Omental fat pad (tissue), 4 donors: ENCODE results near the gene SP140. TPM values are rescaled to one million over a fixed set of nuclear protein-coding genes. Genes with fewer than 3 reads are reported as not detected.
"Not testable (repeated sequence)": the region's sequence is repeated elsewhere in the genome, so short reads cannot be mapped to it uniquely, and the experiment has no call there.

Experiments used
- ATAC-seq: fragments of 150-250 bp; one replicate; pipeline ENCODE4 v1.9.1; 2016; ENCODE audit warnings: mild to moderate bottlenecking, moderate library complexity; ENCODE audit not compliant: low FRiP score
- DNase-seq: peaks from one replicate; pipeline ENCODE4 v3.0.0-alpha.2; 2019; ENCODE audit warnings: low spot score
- total RNA-seq, 4 donors: library from RNA; depleted of rRNA; stranded (reverse); fragments of >200 nt; gene quantifications; one replicate each; pipeline ENCODE4 v1.1.0, GENCODE V29; 2016
- TF ChIP-seq, protein P1 (sequence below), 3 donors: fragments of 450-650 bp; IDR thresholded peaks; one replicate each; pipeline ENCODE4 v1.5.1; 2016 to 2017; ENCODE audit warnings: antibody characterized with exemption in 3 of 3, mild to moderate bottlenecking in 3 of 3, moderate library complexity in 2 of 3

The SP140 gene
- total RNA-seq, 4 donors from 2014 or later, result 2.1 to 9.7 (median 5.4) TPM

DNA sequence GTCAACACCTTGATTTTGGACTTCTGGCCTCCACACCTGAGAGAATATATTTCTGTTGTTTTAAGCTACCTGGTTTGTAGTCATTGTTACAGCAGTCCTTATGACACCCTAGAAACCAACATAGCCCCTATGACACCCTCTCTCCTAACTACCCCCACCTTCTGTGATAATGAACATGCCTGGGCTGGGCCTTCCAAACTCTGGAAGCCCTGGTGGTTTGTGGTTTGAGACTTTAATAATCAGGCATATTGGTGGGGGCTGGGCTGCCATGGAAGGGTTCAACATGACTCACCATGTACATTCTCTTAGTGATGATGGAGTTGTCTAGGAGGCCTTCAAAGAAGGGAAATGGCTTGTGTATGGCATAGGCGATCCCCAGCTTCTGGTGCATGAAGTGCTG, 9.0 kb upstream of the SP140 start:
- DNase-seq (no peak), ATAC-seq (no peak)
- TF ChIP-seq, protein P1, sequence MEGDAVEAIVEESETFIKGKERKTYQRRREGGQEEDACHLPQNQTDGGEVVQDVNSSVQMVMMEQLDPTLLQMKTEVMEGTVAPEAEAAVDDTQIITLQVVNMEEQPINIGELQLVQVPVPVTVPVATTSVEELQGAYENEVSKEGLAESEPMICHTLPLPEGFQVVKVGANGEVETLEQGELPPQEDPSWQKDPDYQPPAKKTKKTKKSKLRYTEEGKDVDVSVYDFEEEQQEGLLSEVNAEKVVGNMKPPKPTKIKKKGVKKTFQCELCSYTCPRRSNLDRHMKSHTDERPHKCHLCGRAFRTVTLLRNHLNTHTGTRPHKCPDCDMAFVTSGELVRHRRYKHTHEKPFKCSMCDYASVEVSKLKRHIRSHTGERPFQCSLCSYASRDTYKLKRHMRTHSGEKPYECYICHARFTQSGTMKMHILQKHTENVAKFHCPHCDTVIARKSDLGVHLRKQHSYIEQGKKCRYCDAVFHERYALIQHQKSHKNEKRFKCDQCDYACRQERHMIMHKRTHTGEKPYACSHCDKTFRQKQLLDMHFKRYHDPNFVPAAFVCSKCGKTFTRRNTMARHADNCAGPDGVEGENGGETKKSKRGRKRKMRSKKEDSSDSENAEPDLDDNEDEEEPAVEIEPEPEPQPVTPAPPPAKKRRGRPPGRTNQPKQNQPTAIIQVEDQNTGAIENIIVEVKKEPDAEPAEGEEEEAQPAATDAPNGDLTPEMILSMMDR (IDR thresholded peaks at IDR 0.05), result no peak

DNA sequence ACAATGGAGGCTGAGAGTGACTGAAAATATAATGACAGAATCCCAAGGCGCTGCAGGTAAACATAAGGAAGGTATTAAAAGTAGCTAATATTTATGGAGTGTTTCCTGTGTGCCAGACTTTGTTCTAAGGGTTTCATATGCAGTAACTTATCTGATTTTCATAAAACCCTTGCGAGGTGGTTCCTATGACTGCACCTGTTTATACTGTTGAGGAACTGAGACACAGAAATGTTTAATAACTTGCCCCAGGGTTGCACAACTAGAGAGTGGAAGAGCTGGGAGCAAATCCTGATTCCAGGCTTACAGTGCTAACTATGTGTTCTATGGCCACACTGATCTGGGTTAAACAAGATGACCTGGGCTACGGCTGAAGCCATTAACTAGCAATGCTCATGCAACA, 8.1 kb upstream of the SP140 start:
- ATAC-seq (no peak), DNase-seq (no peak)
- TF ChIP-seq, protein P1 (IDR thresholded peaks at IDR 0.05), result no peak

DNA sequence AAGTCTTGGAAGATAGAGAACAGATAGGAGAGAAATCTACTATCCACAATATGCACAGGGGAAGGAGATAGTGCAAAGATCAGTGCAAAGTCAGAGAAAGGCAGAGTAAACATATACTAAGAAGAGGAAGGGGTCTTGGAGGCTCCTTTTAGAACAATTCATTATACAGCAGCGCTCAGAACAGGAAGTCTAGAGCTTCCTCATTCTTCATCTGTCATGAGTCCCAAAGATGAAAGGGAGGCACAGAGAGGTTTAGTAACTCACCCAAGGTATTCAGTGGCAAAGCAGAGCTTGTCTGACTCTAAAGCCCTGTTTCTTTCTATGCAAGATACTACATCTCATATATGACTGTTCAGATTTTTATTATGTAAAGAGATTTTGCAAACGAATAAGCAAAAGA, 7.1 kb upstream of the SP140 start:
- TF ChIP-seq, protein P1 (IDR thresholded peaks at IDR 0.05), result no peak
- no peak for DNase-seq
- no peak for ATAC-seq

DNA sequence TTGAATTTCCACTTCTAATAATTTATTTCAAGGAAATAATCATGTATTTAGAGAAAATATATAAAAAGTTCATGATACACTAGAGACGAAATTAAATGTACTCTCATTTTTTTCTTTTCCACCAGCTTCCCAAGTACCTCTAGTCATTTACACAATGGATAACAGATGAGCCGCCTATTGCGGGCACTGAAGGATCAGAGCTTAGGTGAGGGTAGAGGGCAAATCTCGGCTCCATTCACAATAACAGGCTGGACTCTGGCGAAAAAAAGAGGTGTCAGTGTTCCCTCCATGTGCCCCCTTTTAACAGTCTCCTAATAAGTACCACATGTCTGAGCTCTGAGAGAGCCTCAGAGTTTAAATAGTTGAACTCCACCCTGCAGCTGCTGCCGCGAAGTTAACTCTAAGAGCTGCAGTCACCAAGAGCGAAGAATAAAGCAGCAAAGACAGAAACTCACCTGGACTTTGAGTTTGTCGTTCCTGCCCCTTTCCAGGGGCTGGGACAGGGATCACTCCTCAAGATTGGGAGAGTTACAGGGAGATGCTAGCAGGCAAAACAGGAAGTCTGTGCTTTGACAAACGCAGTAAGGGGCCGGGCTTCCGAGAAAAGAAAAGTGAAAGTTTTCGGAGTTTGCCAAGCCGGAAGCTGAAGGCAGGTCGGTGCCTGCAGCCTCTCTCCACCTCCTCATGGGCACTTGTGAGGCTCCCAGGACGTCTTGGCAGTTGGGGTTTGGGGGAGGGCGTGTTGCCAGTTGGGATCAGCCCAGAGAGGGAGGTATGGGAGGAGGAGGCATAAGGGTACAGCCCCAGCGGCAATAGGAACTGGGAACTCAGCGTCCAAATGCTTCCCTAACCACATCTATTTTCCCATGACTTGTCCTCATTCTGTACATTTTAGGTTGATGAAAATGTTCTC, 5.9 kb upstream of the SP140 start, which contains the start of gene SP110:
Gene SP110 (minus strand): TSS at position 566 of the 913 bp plus-strand sequence. CDS start 3,057 bp downstream, outside the sequence.
- DNase-seq, result peak; percentile 26
- peak; percentile 92 for ATAC-seq
- TF ChIP-seq, protein P1 (IDR thresholded peaks at IDR 0.05), result no peak

DNA sequence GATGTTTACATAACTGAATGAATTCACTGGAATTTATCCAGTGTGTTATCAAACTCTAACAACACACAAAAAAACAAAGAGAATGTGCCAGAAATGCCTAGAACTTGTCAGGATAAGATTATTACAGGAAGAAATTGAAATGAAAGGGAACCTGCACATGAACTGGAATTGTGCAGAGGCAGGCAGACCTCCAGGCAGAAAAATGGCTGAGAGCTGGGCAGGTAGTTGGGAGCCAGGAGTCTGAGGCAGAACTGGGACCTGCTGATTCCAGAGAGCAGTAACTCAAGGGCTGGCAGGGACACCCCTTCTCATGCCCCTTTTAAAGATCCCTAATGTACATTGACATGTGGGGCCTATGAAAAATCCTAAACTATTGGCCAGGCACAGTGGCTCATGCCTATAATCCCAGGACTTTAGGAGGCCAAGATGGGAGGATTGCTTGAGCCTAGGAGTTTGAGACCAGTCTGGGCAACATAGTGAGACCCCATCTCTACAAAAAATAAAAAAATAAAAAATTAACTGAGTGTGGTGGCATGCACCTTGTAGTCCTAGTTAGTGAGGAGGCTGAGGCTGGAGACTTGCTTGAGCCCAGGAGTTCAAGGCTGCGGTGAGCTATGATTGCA, 5.1 kb upstream of the SP140 start:
- TF ChIP-seq, protein P1 (IDR thresholded peaks at IDR 0.05), result no peak
- ATAC-seq (no peak), DNase-seq (no peak)

DNA sequence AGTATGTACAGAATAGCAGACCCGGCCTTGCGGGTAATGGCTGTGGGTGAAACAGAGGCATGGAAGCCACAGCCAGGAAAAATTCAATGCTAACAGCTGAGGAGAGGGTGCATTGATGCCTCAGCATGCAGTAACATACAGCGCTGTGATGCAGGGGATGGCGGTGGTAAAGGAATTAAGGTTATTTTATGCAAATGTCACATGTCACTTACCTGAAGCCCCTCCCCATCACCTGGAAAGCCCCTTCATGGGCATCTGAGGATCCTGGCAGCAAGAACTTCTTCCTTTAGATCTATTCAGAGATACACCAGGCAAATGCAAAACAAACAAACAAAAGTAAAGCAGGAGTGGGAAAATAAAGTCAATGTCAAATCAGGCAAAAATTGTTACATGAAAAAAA, 4.0 kb upstream of the SP140 start:
- ATAC-seq, result no peak
- DNase-seq, result no peak
- TF ChIP-seq, protein P1 (IDR thresholded peaks at IDR 0.05), result no peak

DNA sequence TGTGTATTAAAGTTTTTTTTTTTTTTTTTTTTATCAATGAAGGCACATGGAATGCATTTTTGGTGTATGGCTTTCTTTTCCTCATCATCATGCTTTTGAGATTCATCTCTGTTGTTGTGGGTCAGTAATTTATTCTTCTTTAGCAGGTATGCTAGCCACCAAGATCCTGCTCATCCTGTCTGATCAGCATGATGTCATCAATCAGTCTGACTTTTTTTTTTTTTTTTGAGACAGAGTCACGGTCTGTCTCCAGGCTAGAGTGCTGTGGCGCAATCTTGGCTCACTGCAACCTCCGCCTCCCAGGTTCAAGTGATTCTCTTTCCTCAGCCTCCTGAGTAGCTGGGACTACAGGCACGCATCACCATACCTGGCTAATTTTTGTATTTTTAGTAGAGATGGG, 2.7 kb upstream of the SP140 start:
- not testable (repeated sequence) for DNase-seq, ATAC-seq
